ENCODE results near the gene IFT88. TPM values are rescaled to one million over a fixed set of nuclear protein-coding genes. Genes with fewer than 3 reads are reported as not detected.

The IFT88 gene
- polyA plus RNA-seq, 3 donors = 2.9 to 4.5 (median 4.1) TPM

DNA sequence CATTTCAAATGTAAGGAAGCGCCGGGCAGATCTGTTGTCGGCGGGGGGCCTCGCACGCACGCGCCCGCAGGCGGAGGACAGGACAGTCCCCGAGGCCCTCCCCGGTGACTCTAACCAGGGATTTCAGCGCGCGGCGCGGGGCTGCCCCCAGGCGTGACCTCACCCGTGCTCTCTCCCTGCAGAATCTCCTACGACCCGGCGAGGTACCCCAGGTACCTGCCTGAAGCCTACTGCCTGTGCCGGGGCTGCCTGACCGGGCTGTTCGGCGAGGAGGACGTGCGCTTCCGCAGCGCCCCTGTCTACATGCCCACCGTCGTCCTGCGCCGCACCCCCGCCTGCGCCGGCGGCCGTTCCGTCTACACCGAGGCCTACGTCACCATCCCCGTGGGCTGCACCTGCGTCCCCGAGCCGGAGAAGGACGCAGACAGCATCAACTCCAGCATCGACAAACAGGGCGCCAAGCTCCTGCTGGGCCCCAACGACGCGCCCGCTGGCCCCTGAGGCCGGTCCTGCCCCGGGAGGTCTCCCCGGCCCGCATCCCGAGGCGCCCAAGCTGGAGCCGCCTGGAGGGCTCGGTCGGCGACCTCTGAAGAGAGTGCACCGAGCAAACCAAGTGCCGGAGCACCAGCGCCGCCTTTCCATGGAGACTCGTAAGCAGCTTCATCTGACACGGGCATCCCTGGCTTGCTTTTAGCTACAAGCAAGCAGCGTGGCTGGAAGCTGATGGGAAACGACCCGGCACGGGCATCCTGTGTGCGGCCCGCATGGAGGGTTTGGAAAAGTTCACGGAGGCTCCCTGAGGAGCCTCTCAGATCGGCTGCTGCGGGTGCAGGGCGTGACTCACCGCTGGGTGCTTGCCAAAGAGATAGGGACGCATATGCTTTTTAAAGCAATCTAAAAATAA lies 154.7 kb downstream of the IFT88 start:
- Mint-ChIP-seq H3K4me1 (peaks cover 9% of the 10 kb centered on the region), H3K27me3 (ENCODE audit: low read depth in 3 of 3) (peaks cover 2 to 26% (median 22%) of the 10 kb centered on the region in 3 donors), H3K27ac (no peak overlapping the region), H3K9me3 (no peaks in the 10 kb centered on the region), H3K36me3 (no peaks in the 10 kb centered on the region), H3K4me3 (peak overlapping the region; percentile 41 to 85)
- no peaks in the 10 kb centered on the region for H3K36me3 ChIP-seq (replicated peaks in 1 of 2; ENCODE audit: control insufficient read depth in 1 of 2, insufficient read depth in 2 of 2, low read length in 2 of 2)
- intact Hi-C loops (cut with micrococcal nuclease) = no loop called here
- peak overlapping the region; percentile 15 for H3K9ac ChIP-seq (ENCODE audit: insufficient read depth, low read length, poor library complexity, severe bottlenecking)
- H3K9me3 ChIP-seq (replicated peaks in 1 of 2; ENCODE audit: control insufficient read depth in 1 of 2, insufficient read depth in 1 of 2, low read length in 2 of 2) = no peaks in the 10 kb centered on the region
- H3K4me1 ChIP-seq (ENCODE audit: control insufficient read depth in 1 of 2, insufficient read depth in 2 of 2, low read length in 2 of 2) = peaks cover 6 to 10% of the 10 kb centered on the region in 2 donors
- H3K27me3 ChIP-seq (ENCODE audit: control insufficient read depth in 2 of 2, insufficient read depth in 2 of 2, low read length in 2 of 2) = peaks cover 4 to 30% of the 10 kb centered on the region in 2 donors
- H4K20me1 ChIP-seq (ENCODE audit: insufficient read depth, low read length) = no peaks in the 10 kb centered on the region
- WGBS (ENCODE audit: insufficient coverage) = 14% methylated on average over 76 of the region's 81 CpGs
- TF ChIP-seq, protein P1, sequence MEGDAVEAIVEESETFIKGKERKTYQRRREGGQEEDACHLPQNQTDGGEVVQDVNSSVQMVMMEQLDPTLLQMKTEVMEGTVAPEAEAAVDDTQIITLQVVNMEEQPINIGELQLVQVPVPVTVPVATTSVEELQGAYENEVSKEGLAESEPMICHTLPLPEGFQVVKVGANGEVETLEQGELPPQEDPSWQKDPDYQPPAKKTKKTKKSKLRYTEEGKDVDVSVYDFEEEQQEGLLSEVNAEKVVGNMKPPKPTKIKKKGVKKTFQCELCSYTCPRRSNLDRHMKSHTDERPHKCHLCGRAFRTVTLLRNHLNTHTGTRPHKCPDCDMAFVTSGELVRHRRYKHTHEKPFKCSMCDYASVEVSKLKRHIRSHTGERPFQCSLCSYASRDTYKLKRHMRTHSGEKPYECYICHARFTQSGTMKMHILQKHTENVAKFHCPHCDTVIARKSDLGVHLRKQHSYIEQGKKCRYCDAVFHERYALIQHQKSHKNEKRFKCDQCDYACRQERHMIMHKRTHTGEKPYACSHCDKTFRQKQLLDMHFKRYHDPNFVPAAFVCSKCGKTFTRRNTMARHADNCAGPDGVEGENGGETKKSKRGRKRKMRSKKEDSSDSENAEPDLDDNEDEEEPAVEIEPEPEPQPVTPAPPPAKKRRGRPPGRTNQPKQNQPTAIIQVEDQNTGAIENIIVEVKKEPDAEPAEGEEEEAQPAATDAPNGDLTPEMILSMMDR (IDR thresholded peaks at IDR 0.05) = no peak
- no peak overlapping the region for H3K27ac ChIP-seq (ENCODE audit: low read depth in 1 of 2, low read length in 2 of 2)
- no peaks in the 10 kb centered on the region for H3K79me2 ChIP-seq (ENCODE audit: insufficient read depth, low read length)
- peak overlapping the region; percentile 59 for H3K4me2 ChIP-seq (replicated peaks; ENCODE audit: extremely low read depth, low read length, poor library complexity, severe bottlenecking)
- H2AFZ ChIP-seq (ENCODE audit: insufficient read depth, low read depth, low read length, poor library complexity, severe bottlenecking) = peak overlapping the region; percentile 13
- H3K4me3 ChIP-seq (replicated peaks in 1 of 3; ENCODE audit: low read depth in 2 of 3, low read length in 3 of 3) = peak overlapping the region in 1 of 3 experiments; percentile 47
- no peak for DNase-seq

DNA sequence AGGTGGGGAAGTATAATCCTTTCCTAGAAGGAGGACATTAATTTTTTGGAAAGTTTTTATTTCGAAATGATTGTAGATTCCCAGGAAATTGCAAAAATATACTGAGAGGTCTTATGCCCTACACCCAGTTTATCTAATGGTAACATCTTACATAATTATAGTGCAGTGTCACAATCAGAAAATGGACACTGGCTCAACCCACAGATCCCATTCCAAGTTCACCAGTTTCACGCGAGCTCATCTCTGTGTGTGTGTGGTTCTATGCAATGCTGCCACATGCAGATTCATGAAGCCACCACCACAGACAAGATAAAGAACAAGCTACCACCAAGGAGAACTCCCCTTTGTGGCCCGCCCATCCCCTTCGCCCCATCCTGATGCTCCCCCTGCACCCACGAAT lies 160.9 kb downstream of the IFT88 start:
- intact Hi-C loops (cut with micrococcal nuclease) = no loop called here
- Histone ChIP-seq H3K4me1 (ENCODE audit: control insufficient read depth in 1 of 2, insufficient read depth in 2 of 2, low read length in 2 of 2) (peaks cover 0 to 3% of the 10 kb centered on the region in 2 donors), H3K27ac (ENCODE audit: low read depth in 1 of 2, low read length in 2 of 2) (no peak overlapping the region), H3K27me3 (ENCODE audit: control insufficient read depth in 2 of 2, insufficient read depth in 2 of 2, low read length in 2 of 2) (peaks cover 0 to 5% of the 10 kb centered on the region in 2 donors), H2AFZ (ENCODE audit: insufficient read depth, low read depth, low read length, poor library complexity, severe bottlenecking) (no peak overlapping the region), H3K36me3 (replicated peaks in 1 of 2; ENCODE audit: control insufficient read depth in 1 of 2, insufficient read depth in 2 of 2, low read length in 2 of 2) (no peaks in the 10 kb centered on the region), H3K79me2 (ENCODE audit: insufficient read depth, low read length) (no peaks in the 10 kb centered on the region), H3K9me3 (replicated peaks in 1 of 2; ENCODE audit: control insufficient read depth in 1 of 2, insufficient read depth in 1 of 2, low read length in 2 of 2) (no peaks in the 10 kb centered on the region), H4K20me1 (ENCODE audit: insufficient read depth, low read length) (no peaks in the 10 kb centered on the region), H3K4me2 (replicated peaks; ENCODE audit: extremely low read depth, low read length, poor library complexity, severe bottlenecking) (no peak overlapping the region), H3K9ac (ENCODE audit: insufficient read depth, low read length, poor library complexity, severe bottlenecking) (no peak overlapping the region), H3K4me3 (replicated peaks in 1 of 3; ENCODE audit: low read depth in 2 of 3, low read length in 3 of 3) (no peak overlapping the region)
- no peak overlapping the region for H3K4me3 Mint-ChIP-seq
- no peak for DNase-seq
- H3K36me3 Mint-ChIP-seq = peaks cover 3 to 4% of the 10 kb centered on the region in 2 donors
- 84% methylated on average over 4 of the region's 6 CpGs for WGBS (ENCODE audit: insufficient coverage)
- H3K27ac Mint-ChIP-seq = peak overlapping the region in 1 of 7 donors; percentile 79
- H3K9me3 Mint-ChIP-seq = peaks cover 0 to 3% (median 0%) of the 10 kb centered on the region in 7 donors
- TF ChIP-seq, protein P1 (IDR thresholded peaks at IDR 0.05) = no peak
- peaks cover 14% of the 10 kb centered on the region for H3K4me1 Mint-ChIP-seq
- peaks cover 2 to 4% (median 2%) of the 10 kb centered on the region in 3 donors for H3K27me3 Mint-ChIP-seq (ENCODE audit: low read depth in 3 of 3)
